ENCODE results near the gene RASSF8. TPM values are rescaled to one million over a fixed set of nuclear protein-coding genes. Genes with fewer than 3 reads are reported as not detected.

Gene RASSF8
- total RNA-seq, 1 donor from 2014 or later, result 85.7 TPM

GRCh38 chr12:25993901-25994651 is 35.6 kb downstream of the RASSF8 start:
- DNase-seq, result no peak
- Histone ChIP-seq H3K4me3 (no peak overlapping the region), H3K9me3 (no peaks in the 10 kb centered on the region), H3K36me3 (no peaks in the 10 kb centered on the region), H3K27me3 (no peaks in the 10 kb centered on the region), H3K27ac (peak overlapping the region; percentile 18), H3K4me1 (peaks cover 7% of the 10 kb centered on the region)
- no peak for TF ChIP-seq CTCF (IDR thresholded peaks at IDR 0.05)
- ATAC-seq, result no peak
- intact Hi-C loops (cut with DNase I), result no loop called here

GRCh38 chr12:25994901-25995625 is 36.6 kb downstream of the RASSF8 start:
- Histone ChIP-seq H3K4me3 (no peak overlapping the region), H3K4me1 (peaks cover 7% of the 10 kb centered on the region), H3K27ac (no peak overlapping the region), H3K36me3 (no peaks in the 10 kb centered on the region), H3K27me3 (no peaks in the 10 kb centered on the region), H3K9me3 (no peaks in the 10 kb centered on the region)
- TF ChIP-seq CTCF (IDR thresholded peaks at IDR 0.05), result no peak
- intact Hi-C loops (cut with DNase I), result no loop called here
- DNase-seq (no peak), ATAC-seq (no peak)

- no peaks in the 10 kb centered on the region for H3K27me3 ChIP-seq
- DNase-seq (no peak), ATAC-seq (no peak)
- peaks cover 7% of the 10 kb centered on the region for H3K4me1 ChIP-seq
- TF ChIP-seq CTCF (IDR thresholded peaks at IDR 0.05), result no peak
- no peak overlapping the region for H3K27ac ChIP-seq
- no peak overlapping the region for H3K4me3 ChIP-seq
- H3K36me3 ChIP-seq, result no peaks in the 10 kb centered on the region
- intact Hi-C loops (cut with DNase I), result no loop called here
- H3K9me3 ChIP-seq, result no peaks in the 10 kb centered on the region
Observed at GRCh38 chr12:25995906-25996305, 37.4 kb downstream of the RASSF8 start.

- ATAC-seq, result no peak
- Histone ChIP-seq H3K9me3 (no peaks in the 10 kb centered on the region), H3K27ac (no peak overlapping the region), H3K36me3 (no peaks in the 10 kb centered on the region), H3K27me3 (no peaks in the 10 kb centered on the region), H3K4me3 (no peak overlapping the region), H3K4me1 (peaks cover 7% of the 10 kb centered on the region)
- intact Hi-C loops (cut with DNase I), result no loop called here
- no peak for DNase-seq
- TF ChIP-seq CTCF (IDR thresholded peaks at IDR 0.05), result no peak
Observed at GRCh38 chr12:25996677-25997076, 38.2 kb downstream of the RASSF8 start.

GRCh38 chr12:25997201-25997963 is 38.9 kb downstream of the RASSF8 start:
- Histone ChIP-seq H3K4me1 (peaks cover 7% of the 10 kb centered on the region), H3K36me3 (no peaks in the 10 kb centered on the region), H3K9me3 (no peaks in the 10 kb centered on the region), H3K27ac (peak overlapping the region; percentile 25), H3K27me3 (no peaks in the 10 kb centered on the region), H3K4me3 (no peak overlapping the region)
- ATAC-seq (no peak), DNase-seq (no peak)
- intact Hi-C loops (cut with DNase I), result no loop called here
- TF ChIP-seq CTCF (IDR thresholded peaks at IDR 0.05), result no peak
